IMR-90 (cell line): ENCODE data around the gene ARHGEF6.

ENCODE experiments used
- CEBPB ChIP-seq: IDR thresholded peaks from 2 replicates; pipeline ENCODE4 v1.6.1; 2012; ENCODE audit warnings: low read depth, low read length, improper control_type of control experiment
- MAFK ChIP-seq: IDR thresholded peaks from 2 replicates; pipeline ENCODE4 v1.6.1; 2012; ENCODE audit warnings: low read depth, low read length, improper control_type of control experiment
- POLR2A ChIP-seq: IDR thresholded peaks from 2 replicates; pipeline ENCODE4 v1.6.1; 2012; ENCODE audit warnings: mild to moderate bottlenecking, low read depth, low read length
- RCOR1 ChIP-seq: IDR thresholded peaks from 2 replicates; pipeline ENCODE4 v1.6.1; 2012; ENCODE audit warnings: mild to moderate bottlenecking, low read length, improper control_type of control experiment; ENCODE audit not compliant: insufficient replicate concordance
- RFX5 ChIP-seq: IDR thresholded peaks from 2 replicates; pipeline ENCODE4 v1.8.0; 2012; ENCODE audit warnings: low read depth, mild to moderate bottlenecking, low read length, moderate library complexity
- SMC3 ChIP-seq: fragments of 150-350 bp; IDR thresholded peaks from 2 replicates; pipeline ENCODE4 v1.6.1; 2016; ENCODE audit warnings: low read depth, mild to moderate bottlenecking, antibody characterized with exemption, low read length, moderate library complexity
- TF ChIP-seq, protein P1 (sequence below): conservative IDR thresholded peaks from 2 replicates; pipeline ENCODE4 v1.5.1; 2012; ENCODE audit warnings: mild to moderate bottlenecking, low read depth, low read length, improper control_type of control experiment
- TF ChIP-seq, protein P2 (sequence below): fragments of 150-350 bp; IDR thresholded peaks from 2 replicates; pipeline ENCODE4 v1.6.1; 2016; ENCODE audit warnings: low read depth, mild to moderate bottlenecking, low read length, moderate library complexity, borderline replicate concordance

DNA sequence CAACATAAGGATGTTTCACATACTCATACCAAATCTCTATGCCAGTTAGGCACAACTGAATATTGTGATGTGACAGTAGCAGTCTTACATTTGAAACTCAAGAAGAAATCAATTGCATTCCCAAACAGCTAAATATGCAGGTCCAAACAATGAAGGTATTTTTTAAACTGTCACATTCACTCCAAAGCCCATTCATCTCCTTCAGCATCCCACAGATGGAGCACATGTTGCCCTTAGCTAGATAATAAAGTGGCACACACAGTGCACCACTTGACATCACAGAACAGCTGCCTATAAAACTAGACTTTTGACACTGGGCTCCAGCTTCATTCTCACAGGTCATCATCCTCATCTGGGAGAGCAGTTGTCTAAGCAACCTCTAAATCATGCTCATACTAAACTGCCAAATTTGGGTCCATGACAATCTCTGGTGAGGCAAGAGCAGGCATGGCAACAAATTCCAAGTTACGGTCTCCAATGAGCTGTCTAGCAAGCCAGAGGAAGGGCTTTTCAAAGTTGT is 26.2 kb upstream of the ARHGEF6 start:
- TF ChIP-seq SMC3, result no peak
- TF ChIP-seq, protein P1, sequence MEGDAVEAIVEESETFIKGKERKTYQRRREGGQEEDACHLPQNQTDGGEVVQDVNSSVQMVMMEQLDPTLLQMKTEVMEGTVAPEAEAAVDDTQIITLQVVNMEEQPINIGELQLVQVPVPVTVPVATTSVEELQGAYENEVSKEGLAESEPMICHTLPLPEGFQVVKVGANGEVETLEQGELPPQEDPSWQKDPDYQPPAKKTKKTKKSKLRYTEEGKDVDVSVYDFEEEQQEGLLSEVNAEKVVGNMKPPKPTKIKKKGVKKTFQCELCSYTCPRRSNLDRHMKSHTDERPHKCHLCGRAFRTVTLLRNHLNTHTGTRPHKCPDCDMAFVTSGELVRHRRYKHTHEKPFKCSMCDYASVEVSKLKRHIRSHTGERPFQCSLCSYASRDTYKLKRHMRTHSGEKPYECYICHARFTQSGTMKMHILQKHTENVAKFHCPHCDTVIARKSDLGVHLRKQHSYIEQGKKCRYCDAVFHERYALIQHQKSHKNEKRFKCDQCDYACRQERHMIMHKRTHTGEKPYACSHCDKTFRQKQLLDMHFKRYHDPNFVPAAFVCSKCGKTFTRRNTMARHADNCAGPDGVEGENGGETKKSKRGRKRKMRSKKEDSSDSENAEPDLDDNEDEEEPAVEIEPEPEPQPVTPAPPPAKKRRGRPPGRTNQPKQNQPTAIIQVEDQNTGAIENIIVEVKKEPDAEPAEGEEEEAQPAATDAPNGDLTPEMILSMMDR, result no peak
- TF ChIP-seq CEBPB, result no peak
- TF ChIP-seq POLR2A, result no peak
- TF ChIP-seq, protein P2, sequence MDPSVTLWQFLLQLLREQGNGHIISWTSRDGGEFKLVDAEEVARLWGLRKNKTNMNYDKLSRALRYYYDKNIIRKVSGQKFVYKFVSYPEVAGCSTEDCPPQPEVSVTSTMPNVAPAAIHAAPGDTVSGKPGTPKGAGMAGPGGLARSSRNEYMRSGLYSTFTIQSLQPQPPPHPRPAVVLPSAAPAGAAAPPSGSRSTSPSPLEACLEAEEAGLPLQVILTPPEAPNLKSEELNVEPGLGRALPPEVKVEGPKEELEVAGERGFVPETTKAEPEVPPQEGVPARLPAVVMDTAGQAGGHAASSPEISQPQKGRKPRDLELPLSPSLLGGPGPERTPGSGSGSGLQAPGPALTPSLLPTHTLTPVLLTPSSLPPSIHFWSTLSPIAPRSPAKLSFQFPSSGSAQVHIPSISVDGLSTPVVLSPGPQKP, result no peak
- TF ChIP-seq RFX5, result no peak
- no peak for TF ChIP-seq MAFK
- no peak for TF ChIP-seq RCOR1
